Peyer's patch (tissue), 4 donors: ENCODE measurements around the gene PIN1. TPM values are rescaled to one million over a fixed set of nuclear protein-coding genes. Genes with fewer than 3 reads are reported as not detected.

ENCODE experiments used
- DNase-seq, 3 donors: peaks; one replicate each; pipeline ENCODE4 v3.0.0-alpha.2; 2017 to 2019
- H3K27ac ChIP-seq, 4 donors: fragments of 200-600 bp; sonication (generic); one replicate each; pipeline ENCODE4 v1.5.1; 2016 to 2019
- H3K27me3 ChIP-seq, 2 donors: fragments of 200-600 bp; sonication (generic); one replicate each; pipeline ENCODE4 v1.5.1; 2019
- H3K36me3 ChIP-seq, 3 donors: fragments of 200-600 bp; sonication (generic); one replicate each; pipeline ENCODE4 v1.5.1; 2016 to 2019
- H3K4me1 ChIP-seq, 4 donors: fragments of 200-600 bp; sonication (generic); one replicate each; pipeline ENCODE4 v1.5.1; 2016 to 2019
- H3K4me3 ChIP-seq, 4 donors: fragments of 200-600 bp; sonication (generic); 1 replicate in 3 of 4; 2 replicates in 1 of 4; pipeline ENCODE4 v1.5.1; 2016 to 2019; ENCODE audit warnings: mild to moderate bottlenecking in 1 of 4
- H3K9me3 ChIP-seq, 4 donors: fragments of 200-600 bp; sonication (generic); one replicate each; pipeline ENCODE4 v1.5.1; 2016 to 2019; ENCODE audit warnings: mild to moderate bottlenecking in 1 of 4
- POLR2A ChIP-seq, 2 donors: fragments of 450-650 bp; IDR thresholded peaks; one replicate each; pipeline ENCODE4 v1.5.1; 2017; ENCODE audit warnings: antibody characterized with exemption in 2 of 2, mild to moderate bottlenecking in 2 of 2, moderate library complexity in 2 of 2
- total RNA-seq, 4 donors: library from RNA; depleted of rRNA; stranded (reverse); fragments of >200 nt; gene quantifications; one replicate each; pipeline ENCODE4 v1.1.0, GENCODE V29; 2016
- TF ChIP-seq, protein P1 (sequence below), 6 experiments: fragments of 450-650 bp in 4 of 6; fragments of 200-600 bp in 2 of 6; sonication (generic) in 1 of 6; IDR thresholded peaks; one replicate each; pipeline ENCODE4 v1.5.1; 2017 to 2019; ENCODE audit warnings: antibody characterized with exemption in 6 of 6, mild to moderate bottlenecking in 3 of 6, moderate library complexity in 1 of 6

The PIN1 gene
- total RNA-seq, 4 donors from 2014 or later = 35.7 to 89.1 (median 61.1) TPM

DNA sequence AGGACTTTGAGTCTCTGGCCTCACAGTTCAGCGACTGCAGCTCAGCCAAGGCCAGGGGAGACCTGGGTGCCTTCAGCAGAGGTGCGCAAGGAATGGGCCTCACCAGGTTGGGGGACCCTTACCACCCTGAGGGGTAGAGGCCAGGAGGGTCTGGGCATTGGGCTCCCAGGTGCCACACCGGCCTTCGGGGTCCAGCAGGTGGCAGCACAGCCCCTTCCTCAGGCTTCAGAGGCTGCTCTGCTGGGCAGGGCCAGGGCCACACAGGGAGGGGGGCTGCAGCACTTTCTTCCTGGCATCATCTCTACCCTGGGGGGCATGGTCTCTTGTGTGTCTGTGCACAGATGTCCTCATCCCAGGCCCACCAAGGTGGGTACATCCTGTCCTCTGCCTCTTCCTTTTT lies 12.9 kb downstream of the PIN1 start:
- Histone ChIP-seq H3K4me1 (no peaks in the 10 kb centered on the region), H3K27ac (no peak overlapping the region), H3K4me3 (no peak overlapping the region), H3K36me3 (peaks cover 0 to 56% (median 0%) of the 10 kb centered on the region in 3 donors), H3K9me3 (no peaks in the 10 kb centered on the region), H3K27me3 (no peaks in the 10 kb centered on the region)
- no peak for TF ChIP-seq POLR2A (IDR thresholded peaks at IDR 0.05)
- TF ChIP-seq, protein P1, sequence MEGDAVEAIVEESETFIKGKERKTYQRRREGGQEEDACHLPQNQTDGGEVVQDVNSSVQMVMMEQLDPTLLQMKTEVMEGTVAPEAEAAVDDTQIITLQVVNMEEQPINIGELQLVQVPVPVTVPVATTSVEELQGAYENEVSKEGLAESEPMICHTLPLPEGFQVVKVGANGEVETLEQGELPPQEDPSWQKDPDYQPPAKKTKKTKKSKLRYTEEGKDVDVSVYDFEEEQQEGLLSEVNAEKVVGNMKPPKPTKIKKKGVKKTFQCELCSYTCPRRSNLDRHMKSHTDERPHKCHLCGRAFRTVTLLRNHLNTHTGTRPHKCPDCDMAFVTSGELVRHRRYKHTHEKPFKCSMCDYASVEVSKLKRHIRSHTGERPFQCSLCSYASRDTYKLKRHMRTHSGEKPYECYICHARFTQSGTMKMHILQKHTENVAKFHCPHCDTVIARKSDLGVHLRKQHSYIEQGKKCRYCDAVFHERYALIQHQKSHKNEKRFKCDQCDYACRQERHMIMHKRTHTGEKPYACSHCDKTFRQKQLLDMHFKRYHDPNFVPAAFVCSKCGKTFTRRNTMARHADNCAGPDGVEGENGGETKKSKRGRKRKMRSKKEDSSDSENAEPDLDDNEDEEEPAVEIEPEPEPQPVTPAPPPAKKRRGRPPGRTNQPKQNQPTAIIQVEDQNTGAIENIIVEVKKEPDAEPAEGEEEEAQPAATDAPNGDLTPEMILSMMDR (IDR thresholded peaks at IDR 0.05) = peak in 4 of 6 experiments; percentile 18 to 25 (median 20)
- no peak for DNase-seq

DNA sequence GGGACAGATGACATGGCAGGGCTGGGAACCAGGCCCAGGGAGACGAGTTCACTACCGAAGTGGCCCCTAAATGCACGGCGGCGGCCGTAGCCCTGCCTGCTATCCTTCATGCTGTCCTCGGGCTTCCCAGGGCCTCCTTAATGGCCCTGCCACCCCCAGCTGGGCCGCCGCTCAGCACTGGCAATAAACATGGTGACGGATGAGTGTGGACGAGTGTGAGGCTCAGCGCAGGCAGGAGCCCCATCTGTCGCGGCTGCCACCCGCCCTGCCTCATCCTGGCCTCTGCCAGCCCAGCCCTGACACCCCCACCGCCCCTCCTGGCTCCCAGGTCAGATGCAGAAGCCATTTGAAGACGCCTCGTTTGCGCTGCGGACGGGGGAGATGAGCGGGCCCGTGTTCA lies 13.6 kb downstream of the PIN1 start:
- Histone ChIP-seq H3K36me3 (peaks cover 0 to 49% (median 0%) of the 10 kb centered on the region in 3 donors), H3K4me3 (no peak overlapping the region), H3K9me3 (no peaks in the 10 kb centered on the region), H3K27ac (no peak overlapping the region), H3K27me3 (no peaks in the 10 kb centered on the region), H3K4me1 (no peaks in the 10 kb centered on the region)
- no peak for DNase-seq
- TF ChIP-seq POLR2A (IDR thresholded peaks at IDR 0.05) = no peak
- TF ChIP-seq, protein P1 (IDR thresholded peaks at IDR 0.05) = no peak

DNA sequence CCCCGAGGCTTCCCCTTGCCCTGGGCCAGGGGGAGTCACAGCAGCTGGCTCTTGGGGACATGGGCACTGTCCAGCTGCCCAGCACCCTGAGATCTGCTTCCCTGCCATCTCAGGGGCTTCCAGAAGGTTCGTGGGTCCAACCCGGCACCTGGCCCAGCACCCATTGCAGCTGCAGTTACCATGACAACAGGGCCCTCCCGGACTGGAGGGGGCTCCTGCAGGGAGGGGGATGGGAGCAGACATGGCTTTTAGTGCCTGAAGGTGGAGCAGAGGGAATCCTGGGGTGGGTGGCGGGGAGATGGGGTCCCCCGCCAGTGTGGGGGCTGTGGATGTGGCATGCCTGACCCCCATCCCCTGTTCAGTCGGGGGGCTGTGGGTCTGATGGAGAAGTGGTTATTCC lies 14.7 kb downstream of the PIN1 start:
- no peak for DNase-seq
- Histone ChIP-seq H3K4me1 (no peaks in the 10 kb centered on the region), H3K27me3 (no peaks in the 10 kb centered on the region), H3K27ac (no peak overlapping the region), H3K4me3 (no peak overlapping the region), H3K36me3 (peaks cover 0 to 39% (median 0%) of the 10 kb centered on the region in 3 donors), H3K9me3 (no peaks in the 10 kb centered on the region)
- no peak for TF ChIP-seq POLR2A (IDR thresholded peaks at IDR 0.05)
- TF ChIP-seq, protein P1 (IDR thresholded peaks at IDR 0.05) = no peak

DNA sequence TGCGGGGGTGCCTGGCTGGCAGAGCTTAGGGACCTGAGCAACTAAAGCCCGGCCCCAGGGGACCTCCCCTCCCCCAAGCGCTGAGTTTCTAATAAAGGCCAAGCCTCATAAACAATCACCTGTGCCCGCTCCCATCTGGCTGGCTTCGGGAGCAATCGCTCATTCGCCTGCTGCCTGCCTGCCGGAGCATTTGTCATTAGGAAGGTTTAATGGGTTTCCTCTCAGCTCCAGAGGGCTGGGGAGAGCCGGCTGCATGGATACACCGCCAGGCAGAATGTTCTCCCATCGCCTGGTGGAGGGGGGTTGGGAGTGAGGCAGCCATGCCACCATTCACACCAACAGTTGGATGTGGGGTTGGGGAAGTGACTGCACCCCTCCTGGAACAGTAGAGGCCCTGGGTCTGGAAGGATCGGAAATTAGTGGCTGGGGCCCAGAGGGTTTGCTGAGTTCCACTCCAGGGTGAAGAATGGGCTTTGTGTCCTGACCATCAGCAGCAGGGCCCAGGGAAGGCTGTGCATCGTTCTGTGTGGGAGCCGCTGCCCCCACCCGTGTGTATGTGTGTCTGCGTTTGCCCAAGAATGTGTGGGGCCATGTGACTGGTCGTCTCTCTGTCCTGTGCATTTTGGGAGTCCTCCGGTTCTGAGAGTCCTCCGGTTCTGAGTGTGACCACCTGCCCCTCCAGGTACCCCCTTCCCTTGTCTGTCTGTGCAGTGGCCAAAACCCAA lies 15.3 kb downstream of the PIN1 start:
- TF ChIP-seq POLR2A (IDR thresholded peaks at IDR 0.05) = no peak
- TF ChIP-seq, protein P1 (IDR thresholded peaks at IDR 0.05) = no peak
- no peak for DNase-seq
- Histone ChIP-seq H3K4me1 (no peaks in the 10 kb centered on the region), H3K4me3 (no peak overlapping the region), H3K9me3 (no peaks in the 10 kb centered on the region), H3K36me3 (peaks cover 0 to 35% (median 0%) of the 10 kb centered on the region in 3 donors), H3K27me3 (no peaks in the 10 kb centered on the region), H3K27ac (no peak overlapping the region)

DNA sequence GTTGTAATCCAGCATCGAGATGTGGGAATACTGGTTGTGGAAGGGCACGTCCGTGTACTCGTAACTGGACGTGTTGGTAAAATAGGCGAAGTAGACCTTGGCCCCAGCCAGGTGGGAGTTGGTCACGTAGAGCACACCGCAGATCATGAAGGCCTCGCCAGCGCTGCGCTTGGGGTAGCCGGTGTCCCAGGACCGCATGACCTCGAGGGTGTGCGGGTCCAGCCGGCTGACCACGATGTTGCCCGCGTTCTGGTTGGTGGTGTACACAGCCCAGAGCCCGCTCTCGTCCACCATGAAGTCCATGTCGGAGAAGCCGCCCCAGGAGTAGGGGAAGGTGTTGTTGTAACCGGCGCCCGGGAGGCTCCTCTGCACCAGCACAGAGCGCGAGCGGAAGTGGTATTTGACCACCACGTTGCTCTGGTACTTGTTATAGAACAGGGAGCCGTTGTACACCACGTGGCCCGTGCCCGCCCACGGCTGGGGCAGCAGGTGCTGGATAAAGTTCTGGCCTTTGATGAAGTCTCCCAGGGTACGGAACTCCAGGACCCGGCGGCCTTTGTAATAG lies 19.2 kb downstream of the PIN1 start:
- DNase-seq = no peak
- Histone ChIP-seq H3K27me3 (no peaks in the 10 kb centered on the region), H3K9me3 (no peaks in the 10 kb centered on the region), H3K36me3 (peaks cover 0 to 7% (median 0%) of the 10 kb centered on the region in 3 donors), H3K4me1 (no peaks in the 10 kb centered on the region), H3K4me3 (no peak overlapping the region), H3K27ac (no peak overlapping the region)
- no peak for TF ChIP-seq POLR2A (IDR thresholded peaks at IDR 0.05)
- TF ChIP-seq, protein P1 (IDR thresholded peaks at IDR 0.05) = no peak
